Myocyte (in vitro differentiated cells): Measurements from ENCODE around the gene SELENOI. TPM values are rescaled to one million over a fixed set of nuclear protein-coding genes. Genes with fewer than 3 reads are reported as not detected.
"Not testable (repeated sequence)": the region's sequence is repeated elsewhere in the genome, so short reads cannot be mapped to it uniquely, and the experiment has no call there.

ENCODE experiments used
- DNase-seq: peaks from one replicate; pipeline ENCODE4 v3.0.0-alpha.2; 2012; ENCODE audit warnings: low read depth
- polyA plus RNA-seq: library from polyadenylated mRNA; unstranded; fragments of >200 nt; gene quantifications from one replicate; pipeline ENCODE4 v1.2.1, GENCODE V29; 2012; ENCODE audit warnings: missing spikeins
- total RNA-seq: library from RNA; depleted of rRNA; stranded (reverse); fragments of >200 nt; gene quantifications from 2 replicates; pipeline ENCODE4 v1.2.3, GENCODE V29; 2014

SELENOI gene, protein sequence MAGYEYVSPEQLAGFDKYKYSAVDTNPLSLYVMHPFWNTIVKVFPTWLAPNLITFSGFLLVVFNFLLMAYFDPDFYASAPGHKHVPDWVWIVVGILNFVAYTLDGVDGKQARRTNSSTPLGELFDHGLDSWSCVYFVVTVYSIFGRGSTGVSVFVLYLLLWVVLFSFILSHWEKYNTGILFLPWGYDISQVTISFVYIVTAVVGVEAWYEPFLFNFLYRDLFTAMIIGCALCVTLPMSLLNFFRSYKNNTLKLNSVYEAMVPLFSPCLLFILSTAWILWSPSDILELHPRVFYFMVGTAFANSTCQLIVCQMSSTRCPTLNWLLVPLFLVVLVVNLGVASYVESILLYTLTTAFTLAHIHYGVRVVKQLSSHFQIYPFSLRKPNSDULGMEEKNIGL
- total RNA-seq, result 37.8 and 53.1 TPM in 2 replicates
- 8.2 TPM for polyA plus RNA-seq

- peak; percentile 100 for DNase-seq
Observed at GRCh38 chr2:26345545-26346453, at the start of gene SELENOI. SELENOI (plus strand) TSS chr2:26346143; CDS start chr2:26346233, 90 bp downstream.

DNA sequence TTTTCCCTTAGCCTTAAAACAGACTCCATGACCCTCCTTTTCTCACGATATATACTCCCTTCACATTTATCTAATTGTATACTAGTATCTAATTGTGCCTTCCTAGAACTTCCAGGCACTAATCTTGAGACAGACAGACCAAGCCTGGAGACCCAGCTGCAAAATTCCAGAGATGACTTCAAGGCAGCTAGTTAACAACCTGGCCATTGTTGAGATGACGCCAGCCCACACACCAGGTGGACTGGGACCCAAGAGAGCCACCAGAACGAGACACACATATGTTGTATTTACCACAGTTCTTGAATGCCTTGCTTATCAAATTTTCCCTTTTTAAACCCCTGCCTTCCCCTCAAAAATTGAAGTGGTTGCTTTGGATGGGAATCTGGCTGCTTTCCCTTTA, 48.9 kb upstream of the SELENOI start:
- DNase-seq, result no peak

GRCh38 chr2:26298286-26298637, 47.7 kb upstream of the SELENOI start:
- DNase-seq, result no peak

DNA sequence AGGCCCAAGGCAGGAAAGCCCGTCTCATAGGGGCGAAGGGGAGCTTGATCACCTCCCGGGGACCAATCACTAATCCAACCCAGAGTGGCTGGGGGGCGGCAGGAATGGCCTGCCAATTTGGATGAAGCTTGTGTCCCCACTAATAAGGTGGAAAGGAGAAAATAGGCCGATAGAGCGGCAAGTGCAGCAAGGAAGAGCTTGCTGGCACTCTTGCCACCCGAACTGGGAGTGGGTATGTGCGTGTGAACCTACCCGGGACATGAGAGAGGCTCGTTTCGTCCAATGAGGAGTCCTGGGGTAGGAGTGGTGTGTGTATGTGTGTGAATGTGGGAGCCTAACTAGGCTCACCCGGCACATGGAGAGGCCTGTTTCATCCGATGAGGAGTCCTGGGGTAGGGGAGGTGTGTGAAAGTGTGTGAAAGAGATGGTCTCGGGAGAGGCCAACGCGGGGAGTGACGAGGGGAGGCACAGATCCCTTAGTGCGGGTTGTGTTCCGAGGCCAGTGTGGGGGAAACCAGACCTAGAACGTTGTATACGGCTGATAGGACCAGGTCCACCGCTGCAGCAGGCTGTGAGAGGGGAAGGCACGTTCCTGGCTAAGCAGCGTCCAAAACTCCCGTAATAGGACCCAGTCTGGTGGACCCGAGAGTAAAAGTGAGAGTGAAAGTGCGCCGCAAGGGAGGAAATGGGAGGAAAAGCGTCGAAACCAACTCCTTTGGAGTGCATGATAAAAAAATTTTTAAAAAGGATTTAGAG, 47.1 kb upstream of the SELENOI start:
- DNase-seq, result peak; percentile 49

GRCh38 chr2:26299471-26300101, 46.4 kb upstream of the SELENOI start:
- DNase-seq, result peak; percentile 72

GRCh38 chr2:26300234-26300925, 45.6 kb upstream of the SELENOI start:
- peak; percentile 22 for DNase-seq

DNA sequence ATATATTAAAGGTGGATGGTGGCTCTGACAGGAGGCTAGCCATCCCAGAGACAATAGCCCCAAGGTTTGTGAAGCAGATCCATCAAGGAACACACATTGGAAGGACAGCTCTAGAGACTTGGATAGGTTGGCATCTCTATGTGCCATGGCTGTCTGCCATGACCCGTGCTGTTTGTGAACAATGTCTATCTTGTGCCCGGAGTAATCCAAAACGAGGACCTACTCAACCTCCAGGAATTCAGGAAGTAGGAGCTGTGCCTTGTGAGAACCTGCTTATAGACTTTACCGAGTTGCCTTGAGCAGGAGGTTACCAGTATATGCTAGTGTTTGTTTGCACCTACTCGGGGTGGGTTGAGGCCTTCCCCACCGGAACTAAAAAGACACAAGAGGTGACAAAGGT, 43.1 kb upstream of the SELENOI start:
- no peak for DNase-seq

DNA sequence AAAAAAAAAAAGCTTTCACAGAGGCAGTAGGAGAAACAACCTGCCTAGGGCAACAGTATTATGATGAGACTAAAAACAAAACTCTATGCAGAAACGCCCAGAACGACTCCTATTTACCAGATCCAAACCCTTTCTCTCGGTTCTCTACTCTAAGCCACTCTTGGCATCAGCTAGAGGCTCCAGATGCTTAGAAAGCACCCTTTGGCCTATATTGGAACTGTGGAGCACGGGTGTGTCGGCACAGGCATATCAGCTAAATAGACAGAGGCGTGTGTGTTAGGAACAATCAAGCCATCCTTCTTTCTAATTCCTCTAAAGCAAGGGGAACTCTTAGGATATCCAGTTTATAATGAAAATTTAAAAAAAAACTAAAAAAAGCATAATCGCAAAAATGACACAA, 40.8 kb upstream of the SELENOI start:
- not testable (repeated sequence) for DNase-seq

GRCh38 chr2:26305540-26305939, 40.4 kb upstream of the SELENOI start:
- DNase-seq, result no peak

GRCh38 chr2:26309921-26310320, 36.0 kb upstream of the SELENOI start:
- no peak for DNase-seq

DNA sequence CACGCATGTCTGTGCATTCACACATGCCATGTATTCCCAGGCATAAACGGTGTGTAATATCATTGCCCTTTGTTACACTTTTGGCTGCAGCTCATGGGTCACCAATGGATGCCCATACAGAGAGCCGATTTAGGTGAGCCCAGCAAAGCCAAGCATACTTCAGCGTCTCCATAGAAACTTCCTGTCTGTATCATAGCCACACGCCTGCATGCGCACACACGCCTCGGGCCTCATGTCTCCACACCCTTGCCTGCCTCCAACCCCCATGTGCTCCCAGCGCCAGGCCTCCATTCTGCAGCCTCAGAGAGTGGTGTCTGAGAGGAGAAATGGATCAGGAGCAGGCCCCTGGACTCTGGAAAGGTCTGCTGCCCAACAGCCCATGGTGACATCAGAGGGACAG, 33.5 kb upstream of the SELENOI start:
- no peak for DNase-seq

- no peak for DNase-seq
Observed at GRCh38 chr2:26313446-26313845, 32.5 kb upstream of the SELENOI start.

GRCh38 chr2:26314243-26314642, 31.7 kb upstream of the SELENOI start:
- DNase-seq, result no peak

DNA sequence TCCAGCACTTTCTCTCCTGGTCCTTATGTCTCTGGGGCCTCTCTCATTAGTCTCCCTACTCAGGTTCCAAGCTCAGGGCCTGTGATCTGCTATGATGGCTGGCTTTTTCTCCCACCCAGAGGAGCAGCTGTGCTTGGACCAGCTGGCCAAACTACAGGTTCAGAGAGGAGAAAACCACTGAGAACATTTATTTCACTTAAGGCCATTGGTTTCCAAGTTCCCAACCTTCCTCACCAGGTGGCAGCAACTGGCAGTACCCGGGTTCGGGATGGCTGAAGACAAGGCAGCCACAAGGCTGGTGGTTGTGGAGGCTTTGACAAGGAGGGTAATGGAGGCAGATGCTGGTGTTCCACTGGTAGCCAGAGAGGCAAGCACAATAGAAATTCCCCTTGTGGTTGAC, 29.9 kb upstream of the SELENOI start:
- DNase-seq, result peak; percentile 71

DNA sequence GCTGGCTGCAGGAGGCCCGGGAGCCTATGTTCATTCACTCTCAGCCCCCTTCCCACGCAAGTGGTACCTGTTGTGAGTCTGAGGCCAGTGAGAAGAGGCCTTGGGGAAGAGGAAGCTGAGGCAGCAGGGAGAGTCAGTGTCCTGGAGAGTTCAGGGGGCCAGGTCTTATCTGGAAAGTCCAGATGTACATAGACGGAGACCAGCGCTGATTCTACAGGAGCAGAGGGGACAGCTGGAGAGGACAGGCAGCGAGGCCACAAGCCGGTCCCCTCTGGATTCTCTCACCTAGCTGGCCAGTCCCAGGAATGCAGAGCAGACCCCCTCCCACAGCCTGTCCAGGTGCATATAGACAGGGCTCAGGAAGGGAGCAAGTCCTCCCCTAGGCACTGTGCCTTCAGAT, 29.1 kb upstream of the SELENOI start:
- DNase-seq, result no peak

DNA sequence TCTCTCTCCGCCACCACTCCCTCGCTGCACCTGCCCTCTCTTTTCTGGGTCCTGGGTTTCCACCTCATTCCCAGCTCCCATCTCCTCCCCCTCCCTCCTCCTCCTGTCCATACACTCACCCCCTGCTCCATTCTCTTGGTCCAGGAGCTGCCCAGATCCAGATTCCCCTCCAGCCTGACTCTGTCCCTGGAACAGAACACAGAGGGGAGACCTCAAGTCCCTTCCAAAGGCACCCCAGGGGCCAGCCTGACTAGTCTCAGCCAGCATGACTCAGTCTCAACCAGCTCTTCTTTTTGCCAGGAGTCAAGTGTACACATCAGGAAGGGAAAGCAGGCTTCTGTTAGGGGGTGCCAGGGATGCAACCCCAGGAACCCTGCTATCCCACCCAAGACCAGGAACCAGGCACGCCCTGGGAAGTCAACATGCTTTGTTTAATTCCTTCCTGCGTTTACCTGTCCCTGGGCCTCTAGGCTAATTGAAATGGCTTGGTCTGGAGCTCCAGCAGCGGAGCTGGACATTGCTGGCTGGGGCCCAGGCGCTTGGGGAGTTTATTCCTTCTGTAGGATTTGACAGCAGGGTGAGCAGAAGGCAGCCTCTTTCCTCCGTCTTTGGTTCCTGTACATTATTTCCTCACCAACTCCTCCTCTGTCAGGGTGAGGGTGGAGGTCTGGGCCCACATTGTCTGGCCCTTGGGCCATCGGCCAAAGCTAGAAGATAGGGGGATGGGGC, 28.4 kb upstream of the SELENOI start:
- no peak for DNase-seq

- DNase-seq, result no peak
Observed at GRCh38 chr2:26318950-26319349, 27.0 kb upstream of the SELENOI start.

GRCh38 chr2:26324479-26324878, 21.5 kb upstream of the SELENOI start:
- DNase-seq, result not testable (repeated sequence)

GRCh38 chr2:26324903-26325302, 21.0 kb upstream of the SELENOI start:
- DNase-seq, result peak; percentile 76

GRCh38 chr2:26325851-26326250, 20.1 kb upstream of the SELENOI start:
- DNase-seq, result no peak
